Lung (tissue), 12 donors: ENCODE results near the gene NARF. TPM values are rescaled to one million over a fixed set of nuclear protein-coding genes. Genes with fewer than 3 reads are reported as not detected.

ENCODE experiments used
- ATAC-seq: fragments of 200-7000 bp; cut with Tn5 transposase; one replicate; pipeline ENCODE4 v1.9.1; 2020; ENCODE audit warnings: moderate number of reproducible peaks; ENCODE audit not compliant: insufficient read depth, low FRiP score
- DNase-seq, 3 donors: peaks; one replicate each; pipeline ENCODE4 v3.0.0-alpha.2; 2013 to 2017
- H3K27ac ChIP-seq, 2 donors: one replicate each; pipeline ENCODE4 v1.5.1; 2013; ENCODE audit warnings: mild to moderate bottlenecking in 2 of 2, moderate library complexity in 2 of 2, control low read depth in 1 of 2, inconsistent platforms in 1 of 2, low read depth in 1 of 2, low read length in 1 of 2
- H3K27me3 ChIP-seq, 3 donors: one replicate each; pipeline ENCODE4 v1.5.1; 2013; ENCODE audit warnings: low read length in 2 of 3; ENCODE audit not compliant: control insufficient read depth in 3 of 3, insufficient read depth in 3 of 3
- H3K36me3 ChIP-seq, 4 donors: one replicate each; pipeline ENCODE4 v1.5.1; 2013; ENCODE audit warnings: low read length in 4 of 4, mild to moderate bottlenecking in 1 of 4, moderate library complexity in 1 of 4; ENCODE audit not compliant: control insufficient read depth in 4 of 4, insufficient read depth in 4 of 4
- H3K4me1 ChIP-seq, 5 donors: one replicate each; pipeline ENCODE4 v1.5.1; 2013; ENCODE audit warnings: low read length in 5 of 5, mild to moderate bottlenecking in 2 of 5, moderate library complexity in 1 of 5; ENCODE audit not compliant: control insufficient read depth in 5 of 5, insufficient read depth in 5 of 5
- H3K4me3 ChIP-seq: one replicate; pipeline ENCODE4 v1.5.1; 2013; ENCODE audit warnings: mild to moderate bottlenecking, control low read depth, moderate library complexity
- H3K9ac ChIP-seq, 2 donors: one replicate each; pipeline ENCODE4 v1.5.1; 2013; ENCODE audit warnings: low read length in 2 of 2, control low read depth in 1 of 2; ENCODE audit not compliant: insufficient read depth in 1 of 2
- H3K9me3 ChIP-seq, 4 donors: one replicate each; pipeline ENCODE4 v1.5.1; 2013; ENCODE audit warnings: low read length in 3 of 4, mild to moderate bottlenecking in 1 of 4, moderate library complexity in 1 of 4; ENCODE audit not compliant: control insufficient read depth in 4 of 4, insufficient read depth in 3 of 4
- WGBS, 2 donors: extraction: QIAGEN DNeasy Blood & Tissue Kit; methylation state at CpG; one replicate each; pipeline ENCODE4 v1.1.7; 2013; 5-methylcytosine and 5-hydroxymethylcytosine counted together
- polyA plus RNA-seq, 2 donors: library from polyadenylated mRNA; stranded (reverse); fragments of 200-250 nt; gene quantifications; one replicate each; pipeline ENCODE4 v1.2.1, GENCODE V29; 2013
- total RNA-seq, 2 donors: library from RNA; depleted of rRNA in 1 of 2; stranded (reverse); fragments of >200 nt in 1 of 2; gene quantifications; one replicate each; pipeline ENCODE4 v1.2.1, GENCODE V29; 2014 to 2021
- TF ChIP-seq, protein P1 (sequence below): IDR thresholded peaks from 2 replicates; pipeline ENCODE4 v1.5.1; 2012; ENCODE audit warnings: mild to moderate bottlenecking; ENCODE audit errors: control extremely low read depth, extremely low read depth
- donor health status: control.
- donor health status: control.
- donor health status: Bipolar disorder and iron deficiency.
- donor health status: healthy.
- donor health status: DM: yes; HTN: yes; CAD: no.

Gene NARF
- total and polyA plus RNA-seq, 4 donors, result 54.7 to 60.1 (median 58.7) TPM

DNA sequence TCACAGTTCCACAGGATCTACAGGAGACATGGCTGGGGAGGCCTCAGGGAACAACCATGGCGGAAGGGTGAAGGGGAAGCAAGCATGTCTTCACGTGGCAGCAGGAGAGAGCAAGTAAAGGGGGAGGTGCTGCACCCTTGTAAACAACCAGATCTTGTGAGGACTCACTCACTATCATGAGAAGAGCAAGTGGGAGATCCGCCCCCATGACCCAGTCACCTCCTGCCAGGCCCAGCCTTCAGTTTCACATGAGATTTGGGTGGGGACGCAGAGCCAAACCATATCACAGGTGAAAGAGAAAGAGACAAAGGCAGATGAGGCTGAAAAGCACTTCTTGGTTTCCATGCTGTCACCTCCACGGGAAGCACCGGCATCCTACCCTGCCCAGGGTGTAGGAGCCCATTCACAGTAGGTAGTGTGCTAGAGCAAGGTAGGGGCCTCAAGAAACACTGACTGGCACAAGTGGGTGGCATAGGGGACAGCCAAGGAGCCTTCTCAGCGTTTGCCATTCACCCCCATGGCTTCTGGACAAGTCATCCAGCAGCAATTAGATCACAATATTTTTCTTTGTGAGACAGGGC lies 6.6 kb downstream of the NARF start:
- 90 to 94% methylated on average over 7 of the region's 7 CpGs for WGBS, 2 donors
- Histone ChIP-seq H3K27ac (no peak overlapping the region), H3K4me1 (peaks cover 0 to 2% (median 0%) of the 10 kb centered on the region in 5 donors), H3K9ac (no peak overlapping the region), H3K9me3 (no peaks in the 10 kb centered on the region), H3K27me3 (no peaks in the 10 kb centered on the region), H3K36me3 (peaks cover 16 to 41% (median 30%) of the 10 kb centered on the region in 4 donors), H3K4me3 (no peak overlapping the region)
- ATAC-seq (no peak), DNase-seq (no peak)
- TF ChIP-seq, protein P1, sequence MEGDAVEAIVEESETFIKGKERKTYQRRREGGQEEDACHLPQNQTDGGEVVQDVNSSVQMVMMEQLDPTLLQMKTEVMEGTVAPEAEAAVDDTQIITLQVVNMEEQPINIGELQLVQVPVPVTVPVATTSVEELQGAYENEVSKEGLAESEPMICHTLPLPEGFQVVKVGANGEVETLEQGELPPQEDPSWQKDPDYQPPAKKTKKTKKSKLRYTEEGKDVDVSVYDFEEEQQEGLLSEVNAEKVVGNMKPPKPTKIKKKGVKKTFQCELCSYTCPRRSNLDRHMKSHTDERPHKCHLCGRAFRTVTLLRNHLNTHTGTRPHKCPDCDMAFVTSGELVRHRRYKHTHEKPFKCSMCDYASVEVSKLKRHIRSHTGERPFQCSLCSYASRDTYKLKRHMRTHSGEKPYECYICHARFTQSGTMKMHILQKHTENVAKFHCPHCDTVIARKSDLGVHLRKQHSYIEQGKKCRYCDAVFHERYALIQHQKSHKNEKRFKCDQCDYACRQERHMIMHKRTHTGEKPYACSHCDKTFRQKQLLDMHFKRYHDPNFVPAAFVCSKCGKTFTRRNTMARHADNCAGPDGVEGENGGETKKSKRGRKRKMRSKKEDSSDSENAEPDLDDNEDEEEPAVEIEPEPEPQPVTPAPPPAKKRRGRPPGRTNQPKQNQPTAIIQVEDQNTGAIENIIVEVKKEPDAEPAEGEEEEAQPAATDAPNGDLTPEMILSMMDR, result no peak

DNA sequence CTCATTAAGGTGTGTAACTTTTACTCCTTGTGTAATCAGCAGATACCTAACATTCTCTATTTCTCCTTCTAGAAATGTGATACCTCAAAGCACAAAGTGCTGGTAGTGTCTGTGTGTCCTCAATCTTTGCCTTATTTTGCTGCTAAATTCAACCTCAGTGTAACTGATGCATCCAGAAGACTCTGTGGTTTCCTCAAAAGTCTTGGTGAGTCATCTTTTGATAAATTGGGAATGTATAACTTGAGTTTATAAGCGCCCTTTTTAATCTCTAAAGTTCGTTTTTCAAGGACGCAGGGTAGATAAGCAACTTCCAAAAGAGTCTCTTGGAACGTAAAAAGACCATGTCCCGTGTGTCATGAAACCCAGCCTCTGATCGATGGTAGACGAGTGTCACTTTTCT lies 10.2 kb downstream of the NARF start:
- Histone ChIP-seq H3K27ac (no peak overlapping the region), H3K27me3 (no peaks in the 10 kb centered on the region), H3K9ac (no peak overlapping the region), H3K36me3 (peaks cover 19 to 30% (median 22%) of the 10 kb centered on the region in 4 donors), H3K9me3 (no peaks in the 10 kb centered on the region), H3K4me3 (no peak overlapping the region), H3K4me1 (no peaks in the 10 kb centered on the region)
- ATAC-seq (no peak), DNase-seq (no peak)
- TF ChIP-seq, protein P1, result no peak
- 91 to 95% methylated on average over 7 of the region's 7 CpGs for WGBS, 2 donors

DNA sequence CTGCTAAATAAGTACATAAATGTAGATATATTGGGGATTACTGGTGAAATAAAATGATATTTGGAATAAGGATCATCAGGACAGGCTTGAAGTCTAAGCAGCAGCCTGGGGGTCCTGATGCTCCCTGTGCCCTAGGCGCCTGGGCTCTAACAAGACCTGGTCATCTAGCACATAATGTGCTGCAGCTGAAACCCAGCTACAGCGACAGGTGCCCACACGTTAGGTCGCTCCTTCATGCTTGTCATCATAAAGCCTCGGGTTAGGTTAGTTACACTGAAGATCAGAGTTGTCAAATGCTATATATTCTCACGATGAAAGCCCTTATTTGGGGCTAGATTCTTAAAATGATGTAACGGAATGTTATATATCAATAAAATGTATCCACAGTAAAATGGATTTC lies 11.5 kb downstream of the NARF start:
- no peak overlapping the region for H3K9ac ChIP-seq
- no peaks in the 10 kb centered on the region for H3K4me1 ChIP-seq
- no peaks in the 10 kb centered on the region for H3K27me3 ChIP-seq
- no peaks in the 10 kb centered on the region for H3K9me3 ChIP-seq
- DNase-seq (no peak), ATAC-seq (no peak)
- TF ChIP-seq, protein P1, result no peak
- no peak overlapping the region for H3K4me3 ChIP-seq
- 97 to 99% methylated on average over 7 of the region's 7 CpGs for WGBS, 2 donors
- peaks cover 19 to 28% (median 21%) of the 10 kb centered on the region in 4 donors for H3K36me3 ChIP-seq
- no peak overlapping the region for H3K27ac ChIP-seq
